Activated CD4-positive, alpha-beta T cell treated with anti-CD3 and anti-CD28 coated beads, Interleukin-2, amount 10 ng/mL, durations not matched to agents 7 days and 5 days (primary cell): ENCODE data around the gene EBF3. TPM values are rescaled to one million over a fixed set of nuclear protein-coding genes. Genes with fewer than 3 reads are reported as not detected.
A peak's percentile ranks its signal among the peaks of the same experiment; 100 is the strongest.

Experiments
- CTCF ChIA-PET: fragments of 350-600 bp; sonication (Branson Sonifier 250); formaldehyde crosslinking; loops from one replicate; lab custom pipeline; 2021; ENCODE audit warnings: antibody characterized with exemption; lab: Charles Lee
- POLR2A ChIA-PET: fragments of 350-600 bp; sonication (Branson Sonifier 250); formaldehyde crosslinking; loops from one replicate; lab custom pipeline; 2021; ENCODE audit warnings: antibody characterized with exemption; lab: Charles Lee
- DNase-seq: peaks from one replicate; pipeline ENCODE4 v3.0.0-alpha.2; 2020
- H3K27ac Mint-ChIP-seq: one replicate; pipeline ENCODE4 v1.8.0; 2021; ENCODE audit warnings: mild to moderate bottlenecking, moderate library complexity, mixed read lengths
- H3K27me3 Mint-ChIP-seq: one replicate; pipeline ENCODE4 v1.8.0; 2021; ENCODE audit warnings: mixed read lengths
- H3K36me3 Mint-ChIP-seq: one replicate; pipeline ENCODE4 v1.8.0; 2021; ENCODE audit warnings: low read depth, mixed read lengths
- H3K4me1 Mint-ChIP-seq: one replicate; pipeline ENCODE4 v1.8.0; 2021; ENCODE audit warnings: mixed read lengths
- H3K4me3 Mint-ChIP-seq: one replicate; pipeline ENCODE4 v1.8.0; 2021; ENCODE audit warnings: mild to moderate bottlenecking, moderate library complexity, mixed read lengths
- H3K9me3 Mint-ChIP-seq: one replicate; pipeline ENCODE4 v1.8.0; 2021; ENCODE audit warnings: mixed read lengths
- total RNA-seq, 2 experiments: library from RNA; stranded (reverse); gene quantifications; one replicate each; pipeline ENCODE4 v1.2.3, GENCODE V29; 2021

The EBF3 gene
- total RNA-seq, 2 experiments from 2014 or later, result not detected

DNA sequence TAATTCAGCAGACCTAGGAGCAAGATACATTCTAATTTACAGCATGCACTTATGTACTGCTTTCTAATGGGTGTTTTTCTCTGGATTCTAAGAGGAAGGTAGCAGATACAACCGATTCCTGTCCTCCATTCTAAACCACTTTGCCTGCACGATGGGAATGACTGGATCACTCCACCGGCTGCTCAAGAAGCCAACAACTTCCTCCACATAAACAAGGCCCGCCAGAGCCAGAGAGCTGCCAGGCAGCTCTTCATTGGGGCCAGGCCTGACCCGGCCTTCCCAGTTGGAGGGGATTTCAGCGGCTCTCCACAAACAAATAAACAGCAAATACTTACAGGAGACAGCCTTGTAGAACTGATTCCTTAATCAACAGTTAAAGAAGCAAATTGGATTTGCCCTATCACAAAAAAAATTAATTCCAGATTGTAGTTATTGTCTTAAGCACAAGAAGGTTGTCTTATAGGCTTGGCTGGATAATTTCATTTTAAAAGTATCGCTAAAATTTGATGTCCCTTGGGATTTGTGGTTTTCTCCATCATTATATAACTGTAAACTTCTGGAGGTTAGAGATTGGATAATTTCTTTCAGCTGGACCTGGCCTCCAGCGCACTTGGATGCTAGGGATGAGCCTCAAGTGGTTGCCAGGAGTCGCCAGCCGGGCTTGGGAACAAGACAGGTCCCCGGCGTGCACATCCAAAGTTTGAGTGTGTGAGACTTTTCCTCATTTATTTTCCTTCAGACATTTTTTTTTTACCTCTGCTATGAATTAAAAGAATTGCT is 20.9 kb downstream of the EBF3 start:
- Mint-ChIP-seq H3K4me3 (no peak overlapping the region), H3K4me1 (no peaks in the 10 kb centered on the region), H3K27me3 (no peaks in the 10 kb centered on the region), H3K27ac (no peak overlapping the region), H3K36me3 (no peaks in the 10 kb centered on the region), H3K9me3 (no peaks in the 10 kb centered on the region)
- POLR2A ChIA-PET, result no interaction called here
- CTCF ChIA-PET, result no interaction called here
- DNase-seq, result no peak

DNA sequence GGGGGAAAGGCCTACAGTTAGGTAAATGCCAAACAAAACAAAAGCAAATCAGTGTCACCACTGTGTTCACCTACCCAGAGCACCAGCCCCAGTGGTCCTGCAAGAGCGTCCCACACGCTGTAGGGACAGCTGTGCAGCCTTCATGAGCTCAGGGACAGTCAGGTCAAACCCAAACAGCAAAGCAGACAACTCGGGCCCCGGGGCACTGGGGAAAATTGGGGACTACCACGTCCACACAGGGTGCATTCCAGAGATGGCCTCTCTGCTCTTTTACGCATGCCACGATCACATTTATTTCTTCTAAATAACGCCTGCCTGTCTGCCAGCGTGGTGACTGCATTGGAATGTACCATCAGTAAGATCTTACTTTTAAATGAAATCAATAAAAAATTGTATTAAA is 21.7 kb downstream of the EBF3 start:
- no peaks in the 10 kb centered on the region for H3K27me3 Mint-ChIP-seq
- no peak for DNase-seq
- POLR2A ChIA-PET, result no interaction called here
- no peaks in the 10 kb centered on the region for H3K9me3 Mint-ChIP-seq
- CTCF ChIA-PET, result no interaction called here
- no peak overlapping the region for H3K4me3 Mint-ChIP-seq
- H3K4me1 Mint-ChIP-seq, result no peaks in the 10 kb centered on the region
- no peaks in the 10 kb centered on the region for H3K36me3 Mint-ChIP-seq
- H3K27ac Mint-ChIP-seq, result no peak overlapping the region

DNA sequence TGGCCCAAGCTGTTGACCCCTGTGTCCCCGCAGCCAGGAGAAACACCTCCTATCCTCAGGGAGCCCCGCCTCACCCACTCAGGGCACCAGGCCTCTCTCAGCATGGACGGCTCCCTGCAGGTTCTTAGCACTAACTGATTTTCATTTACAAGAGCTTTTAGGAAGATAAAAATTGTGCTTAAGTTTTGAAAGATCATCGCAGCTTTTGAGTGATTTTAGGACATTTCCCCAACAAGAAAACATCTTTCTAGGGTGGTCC is 22.1 kb downstream of the EBF3 start:
- Mint-ChIP-seq H3K4me1 (no peaks in the 10 kb centered on the region), H3K36me3 (no peaks in the 10 kb centered on the region), H3K9me3 (no peaks in the 10 kb centered on the region), H3K27ac (no peak overlapping the region), H3K4me3 (no peak overlapping the region), H3K27me3 (no peaks in the 10 kb centered on the region)
- POLR2A ChIA-PET, result no interaction called here
- DNase-seq, result no peak
- CTCF ChIA-PET, result no interaction called here

DNA sequence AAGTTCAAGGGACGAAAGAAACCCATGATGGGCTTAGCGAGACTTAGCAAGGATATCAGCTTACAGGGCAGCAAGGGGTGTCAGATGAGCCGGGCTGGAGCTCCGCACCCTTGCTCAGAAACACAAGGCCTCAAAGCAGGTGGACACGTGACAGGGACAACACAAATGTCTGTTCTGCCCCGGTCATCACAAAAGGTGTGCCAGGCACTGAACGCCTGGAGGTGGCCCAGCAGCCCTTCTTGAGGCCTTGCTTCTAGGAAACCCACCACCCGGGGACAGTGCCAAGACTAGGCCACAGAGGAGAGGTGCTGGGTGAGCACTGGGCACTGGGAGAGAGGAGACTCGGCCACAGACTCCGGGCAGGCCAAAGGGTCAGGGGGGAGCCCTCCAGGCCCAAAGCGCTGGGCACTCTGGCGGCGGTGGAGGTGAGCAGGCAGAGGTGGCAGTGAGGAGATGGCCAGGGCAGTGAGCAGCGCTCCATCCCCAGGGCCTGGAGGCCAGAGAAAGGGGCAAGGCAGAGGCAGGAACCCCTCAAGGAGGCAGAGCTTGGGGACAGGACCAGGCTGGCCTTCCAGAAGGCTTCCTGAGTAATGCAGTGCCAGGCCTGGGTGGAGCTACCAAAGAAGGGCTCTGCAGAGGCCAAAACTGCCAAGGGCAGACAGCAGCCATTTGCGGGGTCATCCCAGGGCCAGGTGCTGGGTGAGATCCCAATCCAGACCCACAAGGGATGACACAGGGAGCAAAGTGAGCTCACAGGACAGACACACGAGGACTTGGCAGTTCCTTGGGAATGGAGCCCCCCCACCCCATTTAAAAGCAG is 22.7 kb downstream of the EBF3 start:
- no peaks in the 10 kb centered on the region for H3K9me3 Mint-ChIP-seq
- DNase-seq, result no peak
- POLR2A ChIA-PET, result no interaction called here
- H3K4me3 Mint-ChIP-seq, result no peak overlapping the region
- no peaks in the 10 kb centered on the region for H3K27me3 Mint-ChIP-seq
- no peaks in the 10 kb centered on the region for H3K4me1 Mint-ChIP-seq
- CTCF ChIA-PET, result no interaction called here
- H3K36me3 Mint-ChIP-seq, result no peaks in the 10 kb centered on the region
- peak overlapping the region; percentile 46 for H3K27ac Mint-ChIP-seq

DNA sequence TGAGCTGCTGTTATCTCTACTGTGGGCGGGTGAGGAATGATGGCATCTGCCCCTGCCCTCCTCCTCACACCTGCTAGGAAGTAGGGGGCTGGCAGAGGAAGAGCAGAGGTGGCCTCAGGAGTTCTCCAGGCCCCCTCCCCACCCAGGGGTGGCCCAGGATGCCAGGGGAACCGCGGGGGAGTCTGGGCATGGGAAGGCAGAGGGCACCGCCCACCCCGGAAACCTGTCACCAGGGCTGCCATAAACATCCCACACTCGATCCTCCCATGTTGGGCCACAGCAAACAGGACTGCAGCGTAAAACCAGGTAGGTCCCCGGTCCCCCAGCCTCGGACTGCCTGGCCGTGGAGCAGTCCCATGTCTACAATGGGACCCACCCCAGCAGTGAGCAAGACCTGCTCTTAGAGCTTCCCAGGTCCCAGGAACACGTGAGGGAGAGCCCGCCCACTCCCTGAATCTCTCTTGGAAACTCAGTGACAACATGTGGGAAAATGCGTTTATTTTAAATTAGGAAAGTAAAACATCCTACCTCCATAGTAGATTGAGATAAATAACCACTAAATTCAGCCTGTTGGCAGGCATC is 23.4 kb downstream of the EBF3 start:
- no peaks in the 10 kb centered on the region for H3K4me1 Mint-ChIP-seq
- no peaks in the 10 kb centered on the region for H3K9me3 Mint-ChIP-seq
- H3K27me3 Mint-ChIP-seq, result no peaks in the 10 kb centered on the region
- DNase-seq, result no peak
- ChIA-PET CTCF (no interaction called here), POLR2A (no interaction called here)
- H3K27ac Mint-ChIP-seq, result no peak overlapping the region
- H3K36me3 Mint-ChIP-seq, result no peaks in the 10 kb centered on the region
- H3K4me3 Mint-ChIP-seq, result no peak overlapping the region

DNA sequence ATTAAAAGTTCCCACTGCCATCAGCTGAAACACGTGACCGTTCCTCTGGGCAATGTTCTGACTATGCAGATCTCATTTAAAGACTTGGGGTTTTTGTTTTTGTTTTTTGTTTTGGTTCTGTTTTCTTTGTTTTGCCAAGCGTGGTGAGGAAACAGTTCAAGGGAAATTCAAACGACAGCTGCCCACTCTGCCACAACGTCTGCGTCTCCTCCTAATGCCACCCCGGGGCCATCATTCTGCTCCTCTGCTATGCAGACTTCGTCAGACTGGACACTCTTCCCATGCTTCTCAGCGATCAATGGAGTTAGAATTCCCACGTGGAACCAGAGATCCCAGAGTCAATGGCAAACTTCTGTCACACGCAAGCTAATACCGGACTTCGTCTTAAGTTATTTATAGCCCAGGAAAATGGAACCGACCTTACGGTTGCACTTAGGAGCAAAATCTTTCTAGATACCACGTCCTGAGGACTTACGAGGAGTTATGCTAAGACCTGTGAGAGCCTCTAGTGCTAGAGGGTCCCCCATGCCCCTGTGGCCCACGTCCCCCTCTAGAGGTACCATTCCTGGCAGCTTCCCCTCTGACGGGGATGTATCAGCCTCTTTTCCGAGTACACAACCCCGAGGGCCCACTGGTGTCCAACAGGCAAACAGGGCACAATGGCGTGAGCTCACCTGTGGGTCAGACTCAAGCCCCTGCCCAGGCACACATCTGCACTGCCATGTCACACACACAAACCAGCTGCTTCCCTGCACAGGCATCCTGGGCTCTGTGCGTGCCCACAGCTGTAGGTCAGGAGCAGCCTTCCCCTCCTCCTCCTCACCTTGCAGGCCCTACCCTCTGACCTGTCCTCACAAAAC is 24.4 kb downstream of the EBF3 start:
- Mint-ChIP-seq H3K36me3 (no peaks in the 10 kb centered on the region), H3K27ac (no peak overlapping the region), H3K4me3 (no peak overlapping the region), H3K9me3 (no peaks in the 10 kb centered on the region), H3K4me1 (no peaks in the 10 kb centered on the region), H3K27me3 (no peaks in the 10 kb centered on the region)
- POLR2A ChIA-PET, result no interaction called here
- no peak for DNase-seq
- CTCF ChIA-PET, result no interaction called here

DNA sequence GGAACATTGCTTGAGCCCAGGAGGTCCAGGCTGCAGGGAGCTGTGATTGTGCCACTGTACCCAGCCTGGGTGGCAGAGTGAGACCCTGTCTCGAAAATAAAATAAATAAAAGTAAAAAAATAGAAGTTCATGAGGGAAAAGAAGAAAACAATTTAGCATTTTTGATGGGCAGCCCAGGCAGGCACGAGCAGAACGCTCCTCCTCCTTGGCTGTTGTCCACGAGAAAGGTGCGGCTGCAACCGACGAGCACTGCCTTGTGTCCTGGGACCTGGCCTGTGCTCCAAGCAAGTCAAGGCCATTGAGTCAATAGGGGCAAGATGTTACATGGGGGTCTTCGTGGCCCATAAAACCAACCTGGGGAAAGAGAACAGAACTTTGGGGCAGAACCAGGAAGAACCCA is 25.6 kb downstream of the EBF3 start:
- no peaks in the 10 kb centered on the region for H3K4me1 Mint-ChIP-seq
- POLR2A ChIA-PET, result no interaction called here

DNA sequence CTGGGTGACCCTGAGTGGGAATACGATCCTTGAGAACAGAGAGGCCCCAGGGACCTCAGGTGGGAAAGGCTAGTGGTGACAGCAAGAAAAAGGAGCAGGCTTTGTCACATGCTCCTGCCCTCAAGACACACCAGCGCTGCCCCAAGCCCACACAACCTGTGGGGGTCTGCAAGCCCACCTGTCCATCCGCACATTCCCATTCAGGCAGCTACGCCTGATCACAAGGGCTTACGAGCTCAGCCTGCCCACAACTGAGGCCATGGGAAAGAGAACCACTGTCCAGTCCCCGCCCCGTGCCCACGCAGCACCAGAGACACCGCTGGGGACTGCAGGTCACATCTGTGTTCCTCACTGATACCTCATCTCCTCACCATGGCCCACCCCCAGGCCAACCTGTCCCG is 26.7 kb downstream of the EBF3 start:
- no peak overlapping the region for H3K4me3 Mint-ChIP-seq
- no peaks in the 10 kb centered on the region for H3K36me3 Mint-ChIP-seq
- no peaks in the 10 kb centered on the region for H3K9me3 Mint-ChIP-seq
- ChIA-PET CTCF (no interaction called here), POLR2A (no interaction called here)
- no peak overlapping the region for H3K27ac Mint-ChIP-seq
- DNase-seq, result no peak
- H3K27me3 Mint-ChIP-seq, result no peaks in the 10 kb centered on the region
- no peaks in the 10 kb centered on the region for H3K4me1 Mint-ChIP-seq

More for the DNA sequence above, 25.6 kb downstream of the EBF3 start:
- no peak overlapping the region for H3K27ac Mint-ChIP-seq
- DNase-seq, result no peak
- H3K4me3 Mint-ChIP-seq, result no peak overlapping the region
- H3K36me3 Mint-ChIP-seq, result no peaks in the 10 kb centered on the region
- no peaks in the 10 kb centered on the region for H3K27me3 Mint-ChIP-seq
- H3K9me3 Mint-ChIP-seq, result no peaks in the 10 kb centered on the region
- CTCF ChIA-PET, result no interaction called here

DNA sequence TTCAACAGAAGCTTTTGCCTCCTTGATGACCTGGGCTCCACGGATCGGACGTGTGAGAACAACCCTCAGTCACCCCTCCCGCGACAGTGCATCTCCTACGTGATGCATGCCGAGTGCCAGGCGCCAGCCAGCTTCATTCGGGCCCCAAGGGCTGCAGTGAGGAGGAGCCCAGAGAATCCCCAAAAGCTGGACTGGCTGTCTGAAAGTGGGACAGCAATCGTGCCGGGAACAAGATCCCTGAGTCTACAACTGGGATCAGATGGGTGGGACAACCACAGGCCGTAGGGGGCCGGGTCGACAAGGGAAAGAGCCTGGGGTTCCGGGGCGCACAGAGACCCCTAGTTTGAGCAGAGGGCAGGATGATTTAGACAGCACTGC is 27.2 kb downstream of the EBF3 start:
- CTCF ChIA-PET, result no interaction called here
- Mint-ChIP-seq H3K27ac (no peak overlapping the region), H3K36me3 (no peaks in the 10 kb centered on the region), H3K9me3 (no peaks in the 10 kb centered on the region), H3K4me1 (no peaks in the 10 kb centered on the region), H3K27me3 (no peaks in the 10 kb centered on the region), H3K4me3 (no peak overlapping the region)
- DNase-seq, result no peak
- POLR2A ChIA-PET, result no interaction called here

DNA sequence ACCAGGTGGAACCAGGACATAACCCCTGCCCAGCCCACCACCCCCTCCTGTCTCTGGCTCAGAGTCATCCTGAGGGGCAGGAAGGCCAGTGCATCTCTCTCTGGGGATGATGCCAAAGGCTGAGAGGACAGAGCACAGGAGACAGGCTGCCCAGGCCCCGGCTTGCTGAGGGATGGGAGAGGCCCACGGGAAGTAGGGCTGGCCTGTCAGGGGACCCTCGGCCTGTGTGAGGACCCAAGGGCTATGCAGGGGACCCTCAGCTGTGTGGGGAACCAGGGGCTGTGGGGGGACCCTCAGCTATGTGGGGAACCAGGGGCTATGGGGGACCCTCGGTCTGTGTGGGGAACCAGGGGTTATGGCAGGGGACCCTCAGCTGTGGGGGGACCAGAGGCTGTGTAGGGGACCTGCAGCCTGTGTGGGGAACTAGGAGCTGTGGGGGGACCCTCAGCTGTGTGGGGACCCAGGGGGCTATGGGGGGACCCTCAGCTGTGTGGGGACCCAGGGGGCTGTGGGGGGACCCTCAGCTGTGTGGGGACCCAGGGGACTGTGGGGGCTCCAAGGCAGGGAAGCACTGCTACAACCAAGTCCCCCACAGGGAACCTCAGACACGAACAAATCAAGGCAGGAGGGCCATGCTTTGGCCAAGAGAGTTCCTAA is 27.7 kb downstream of the EBF3 start:
- POLR2A ChIA-PET, result no interaction called here
- CTCF ChIA-PET, result no interaction called here
- H3K36me3 Mint-ChIP-seq, result no peaks in the 10 kb centered on the region
- no peak overlapping the region for H3K4me3 Mint-ChIP-seq
- no peaks in the 10 kb centered on the region for H3K27me3 Mint-ChIP-seq
- DNase-seq, result no peak
- H3K9me3 Mint-ChIP-seq, result no peaks in the 10 kb centered on the region
- no peak overlapping the region for H3K27ac Mint-ChIP-seq
- no peaks in the 10 kb centered on the region for H3K4me1 Mint-ChIP-seq

DNA sequence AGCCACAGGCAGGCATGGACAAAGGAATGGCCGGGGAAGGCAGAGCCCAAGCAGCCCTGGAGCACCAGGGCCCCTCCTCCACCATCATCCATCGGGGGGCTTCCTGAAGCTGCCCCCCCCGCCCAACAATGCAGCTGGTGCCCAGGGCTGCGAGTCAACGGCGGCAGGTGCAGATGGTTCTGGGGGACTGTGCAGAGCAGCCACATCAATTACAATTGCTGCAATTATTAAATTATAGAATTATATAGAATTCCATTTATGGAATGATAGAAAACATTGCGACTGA is 28.3 kb downstream of the EBF3 start:
- no peaks in the 10 kb centered on the region for H3K9me3 Mint-ChIP-seq
- POLR2A ChIA-PET, result no interaction called here
- DNase-seq, result no peak
- CTCF ChIA-PET, result no interaction called here
- no peaks in the 10 kb centered on the region for H3K36me3 Mint-ChIP-seq
- H3K27me3 Mint-ChIP-seq, result no peaks in the 10 kb centered on the region
- no peak overlapping the region for H3K27ac Mint-ChIP-seq
- H3K4me1 Mint-ChIP-seq, result no peaks in the 10 kb centered on the region
- H3K4me3 Mint-ChIP-seq, result no peak overlapping the region

DNA sequence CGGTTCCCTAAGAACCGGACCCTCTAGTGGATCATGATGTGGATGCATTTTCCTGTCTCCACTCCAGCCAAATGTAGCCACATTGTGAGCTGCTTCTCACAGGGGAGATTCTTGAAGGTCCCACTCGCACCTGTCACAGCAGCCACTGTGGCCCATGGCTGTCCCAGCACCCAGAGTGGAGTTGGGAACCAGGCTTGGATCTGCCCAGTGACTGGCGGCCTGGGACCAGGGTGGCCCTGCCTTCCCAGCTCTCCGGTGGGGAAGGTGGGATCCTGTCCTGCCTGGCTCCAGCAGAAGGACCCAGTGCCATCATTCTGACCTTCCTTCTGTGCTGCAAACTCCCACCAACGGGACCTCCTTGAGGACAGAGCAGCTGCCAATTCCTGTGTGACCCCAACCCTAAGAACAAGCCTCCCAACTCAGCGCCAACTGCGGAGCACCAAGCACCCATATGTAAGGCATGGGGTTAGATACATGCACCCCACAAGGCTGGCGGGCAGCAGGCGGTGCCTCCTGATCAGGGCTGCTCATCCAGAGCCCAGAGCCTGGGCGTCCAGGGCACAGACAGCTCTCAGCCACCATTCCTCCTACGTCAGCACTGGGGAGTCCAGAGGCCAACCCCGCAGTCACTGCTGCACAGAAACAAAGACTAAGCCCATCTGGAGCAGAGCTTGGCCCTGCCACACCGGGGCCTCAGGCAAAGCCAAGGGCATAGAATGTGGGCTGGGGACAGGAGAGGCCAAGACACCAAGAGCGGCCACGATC is 28.8 kb downstream of the EBF3 start:
- no peak overlapping the region for H3K27ac Mint-ChIP-seq
- no peak for DNase-seq
- ChIA-PET CTCF (no interaction called here), POLR2A (no interaction called here)
- H3K9me3 Mint-ChIP-seq, result no peaks in the 10 kb centered on the region
- H3K4me1 Mint-ChIP-seq, result no peaks in the 10 kb centered on the region
- no peak overlapping the region for H3K4me3 Mint-ChIP-seq
- H3K36me3 Mint-ChIP-seq, result no peaks in the 10 kb centered on the region
- H3K27me3 Mint-ChIP-seq, result no peaks in the 10 kb centered on the region
